Memory B cell (primary cell): ENCODE measurements around the gene KNCN.

Experiments
- ATAC-seq: fragments of 150-1000 bp; cut with Tn5 transposase; 2 replicates; pipeline ENCODE4 v1.10.0; 2021; ENCODE audit warnings: low read depth, mild to moderate bottlenecking, moderate library complexity
- DNase-seq, 2 donors: peaks; one replicate each; pipeline ENCODE4 v3.0.0; 2022; ENCODE audit warnings: low spot score in 2 of 2
- H3K27ac Mint-ChIP-seq: one replicate; pipeline ENCODE4 v1.8.0; 2022; ENCODE audit warnings: mild to moderate bottlenecking, moderate library complexity, mixed read lengths
- H3K27me3 Mint-ChIP-seq: one replicate; pipeline ENCODE4 v1.8.0; 2022; ENCODE audit warnings: mixed read lengths
- H3K36me3 Mint-ChIP-seq: one replicate; pipeline ENCODE4 v1.8.0; 2022; ENCODE audit warnings: mild to moderate bottlenecking, mixed read lengths
- H3K4me1 Mint-ChIP-seq: one replicate; pipeline ENCODE4 v1.8.0; 2022; ENCODE audit warnings: mixed read lengths
- H3K4me3 Mint-ChIP-seq: one replicate; pipeline ENCODE4 v1.8.0; 2022; ENCODE audit warnings: mild to moderate bottlenecking, moderate library complexity, mixed read lengths
- H3K9me3 Mint-ChIP-seq: one replicate; pipeline ENCODE4 v1.8.0; 2022; ENCODE audit warnings: mixed read lengths

Gene KNCN

DNA sequence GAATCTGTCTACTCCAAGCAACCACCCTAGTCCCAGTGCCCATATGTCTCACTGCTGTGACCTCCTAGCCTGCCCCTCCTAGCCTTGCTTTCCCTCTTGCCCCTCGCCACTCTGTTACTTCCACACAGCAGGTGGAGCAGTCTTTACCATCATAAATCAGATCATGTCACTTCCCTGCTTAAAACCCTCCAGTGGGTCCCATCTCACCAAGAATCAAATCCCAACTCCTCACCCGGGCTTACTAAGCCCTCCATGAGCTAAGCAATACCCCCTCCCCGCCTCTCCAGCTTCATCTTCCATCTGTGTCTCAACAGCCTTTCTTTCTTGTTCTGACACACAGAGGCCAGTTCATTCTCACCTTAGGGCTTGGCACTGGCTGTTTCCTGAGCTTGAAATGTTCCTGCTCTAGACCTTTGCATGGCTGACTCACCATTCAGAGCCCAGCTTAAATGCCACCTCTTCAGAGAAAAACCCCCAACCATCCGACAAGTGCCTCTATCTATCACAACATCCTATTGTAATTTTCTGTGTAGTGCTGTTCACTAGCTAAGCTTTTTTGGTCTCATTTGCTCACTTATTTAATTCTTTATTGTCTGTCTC, 22.3 kb downstream of the KNCN start:
- DNase-seq: no peak
- Mint-ChIP-seq H3K9me3 (no peaks in the 10 kb centered on the region), H3K36me3 (no peaks in the 10 kb centered on the region), H3K27ac (no peak overlapping the region), H3K27me3 (peaks cover 39% of the 10 kb centered on the region), H3K4me1 (peaks cover 3% of the 10 kb centered on the region), H3K4me3 (no peak overlapping the region)
- no peak for ATAC-seq

DNA sequence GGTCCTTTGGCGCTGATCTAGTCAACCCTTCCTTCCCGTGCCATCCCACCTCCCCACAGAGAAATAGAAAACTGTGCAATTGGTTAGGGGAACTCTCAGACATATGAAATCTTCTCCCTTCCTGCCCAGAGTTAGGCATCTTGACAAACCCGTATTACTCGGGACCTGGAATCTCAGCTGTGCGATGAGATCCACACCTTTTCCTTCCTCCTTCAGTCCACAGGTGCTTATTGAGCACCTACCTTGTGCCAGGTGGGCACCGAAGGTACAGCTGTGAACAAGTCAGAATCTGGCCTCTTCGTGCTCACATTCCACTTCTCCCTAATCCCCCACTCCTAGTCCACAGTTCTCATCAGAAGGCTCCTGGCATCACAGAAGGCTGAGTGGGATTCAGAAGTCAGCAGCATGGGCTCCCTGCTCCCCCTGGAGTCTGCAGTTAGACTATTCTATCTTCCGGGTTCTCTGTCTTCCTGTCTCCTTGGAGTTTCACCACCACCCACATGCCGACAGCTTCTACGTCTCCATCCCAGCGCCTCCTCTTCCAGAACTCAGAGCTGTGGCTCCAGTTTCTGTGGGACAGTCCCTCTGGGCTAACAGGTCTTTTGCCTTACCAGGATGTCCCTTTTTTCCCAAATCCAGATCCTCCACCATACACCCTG, 23.0 kb downstream of the KNCN start:
- Mint-ChIP-seq H3K4me1 (no peaks in the 10 kb centered on the region), H3K27ac (no peak overlapping the region), H3K27me3 (peaks cover 39% of the 10 kb centered on the region), H3K9me3 (no peaks in the 10 kb centered on the region), H3K4me3 (no peak overlapping the region), H3K36me3 (no peaks in the 10 kb centered on the region)
- DNase-seq: no peak
- no peak for ATAC-seq

DNA sequence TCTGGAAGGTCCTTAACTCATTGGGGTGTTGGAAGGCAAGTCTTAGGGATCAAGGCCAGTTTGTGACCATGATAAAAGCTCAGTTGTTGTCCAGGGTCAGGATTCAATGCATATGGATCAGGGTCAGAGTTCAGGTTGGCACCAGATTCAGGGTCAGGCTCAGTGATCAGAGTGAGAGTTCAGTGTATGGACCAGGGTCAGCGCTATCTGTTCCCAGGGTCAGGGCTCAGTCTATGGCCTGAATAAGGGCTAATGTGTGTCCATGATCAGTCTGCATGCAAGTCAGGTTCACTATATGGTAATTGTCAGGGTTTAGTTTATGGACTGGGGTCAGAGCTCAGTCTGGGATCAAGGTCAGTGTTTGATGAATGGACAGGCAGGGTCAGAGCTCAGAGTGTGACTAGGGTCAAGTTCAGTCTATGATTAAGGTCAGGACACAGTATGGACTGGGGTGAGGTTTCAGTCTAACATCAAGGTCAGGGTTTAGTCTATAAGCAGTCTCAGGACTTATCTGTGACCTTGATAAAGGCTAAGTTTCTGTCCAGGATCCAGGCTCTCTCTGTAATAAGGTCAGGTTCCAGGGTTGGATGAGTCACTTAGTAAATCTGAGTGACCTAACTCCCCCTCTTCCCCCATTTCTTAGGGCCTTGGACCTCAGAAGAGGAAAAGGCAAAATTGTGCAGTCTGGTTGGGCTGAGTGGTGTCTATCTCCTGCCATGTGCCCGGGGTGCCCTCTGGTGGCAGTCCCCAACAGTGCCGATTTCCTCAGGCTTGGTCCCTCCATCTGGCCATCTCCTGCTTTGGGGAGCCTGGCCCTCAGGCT, 23.8 kb downstream of the KNCN start:
- no peaks in the 10 kb centered on the region for H3K4me1 Mint-ChIP-seq
- peak; percentile 53 to 65 for DNase-seq
- peak; percentile 75 for ATAC-seq
- H3K4me3 Mint-ChIP-seq: no peak overlapping the region
- H3K9me3 Mint-ChIP-seq: no peaks in the 10 kb centered on the region
- H3K36me3 Mint-ChIP-seq: no peaks in the 10 kb centered on the region
- H3K27me3 Mint-ChIP-seq: peaks cover 39% of the 10 kb centered on the region
- H3K27ac Mint-ChIP-seq: no peak overlapping the region

DNA sequence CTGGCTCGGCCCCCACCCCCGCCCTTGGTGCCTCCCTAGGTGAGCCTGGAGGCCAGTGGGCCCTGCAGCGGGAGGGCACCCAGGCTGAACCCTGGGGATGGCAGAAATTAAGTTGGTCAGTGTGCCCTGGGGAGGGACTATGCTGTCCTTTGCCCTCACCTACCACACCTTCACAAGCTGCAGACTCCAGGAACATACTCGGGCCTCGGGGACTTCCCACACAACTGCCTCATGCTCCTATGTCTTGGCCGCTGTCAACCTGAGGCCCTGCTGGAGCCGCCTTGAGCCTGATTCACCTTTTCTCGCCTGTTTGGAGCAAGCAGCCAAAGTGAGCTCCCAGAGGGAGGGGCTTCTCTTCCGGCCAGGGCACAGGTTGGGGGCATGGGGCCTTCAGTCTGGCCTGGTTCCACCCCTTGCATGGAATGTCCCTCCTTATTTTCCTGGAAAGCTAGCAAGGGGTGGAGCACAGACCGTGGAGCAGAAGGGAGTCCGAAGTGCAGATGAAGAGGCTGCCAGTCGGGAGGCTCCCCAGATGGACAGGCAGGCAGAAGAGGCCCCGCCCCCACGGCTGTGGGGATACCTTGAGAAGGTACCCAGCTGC, 24.7 kb downstream of the KNCN start:
- Mint-ChIP-seq H3K27me3 (peaks cover 38% of the 10 kb centered on the region), H3K4me1 (no peaks in the 10 kb centered on the region), H3K27ac (no peak overlapping the region), H3K4me3 (no peak overlapping the region), H3K36me3 (no peaks in the 10 kb centered on the region), H3K9me3 (no peaks in the 10 kb centered on the region)
- DNase-seq (no peak), ATAC-seq (no peak)

DNA sequence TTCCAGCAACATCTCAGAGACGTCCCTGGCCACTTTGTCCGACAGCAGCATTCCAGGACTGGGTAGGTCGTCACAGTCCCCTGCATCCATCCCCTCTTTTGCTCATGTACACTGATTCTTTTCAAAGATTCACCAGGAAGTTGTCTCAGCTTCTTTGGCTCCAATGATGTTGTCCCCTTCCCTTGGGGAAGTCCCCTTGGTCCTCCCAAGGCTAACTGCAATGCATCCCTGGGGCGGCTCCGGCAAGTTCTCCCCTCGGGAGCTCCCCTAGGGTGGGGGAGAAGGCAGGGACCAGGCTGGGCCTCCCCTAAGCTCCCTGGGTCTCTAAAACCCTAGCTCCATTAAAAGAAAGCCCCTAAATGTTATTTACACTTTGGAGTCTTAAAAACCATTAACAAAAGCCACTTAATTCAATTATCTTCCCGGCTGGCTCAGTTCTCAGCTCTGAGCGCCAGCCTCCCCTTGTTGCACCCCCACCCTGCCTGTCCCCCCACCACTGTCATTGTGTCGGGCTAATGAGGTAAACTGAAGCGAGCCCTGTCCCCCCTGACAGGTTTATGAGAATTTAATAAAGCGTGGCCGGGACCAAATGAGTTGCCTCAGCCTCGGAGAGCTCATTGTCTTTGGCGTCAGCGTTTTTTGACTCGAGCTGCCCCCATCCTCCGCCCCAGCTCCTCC, 25.3 kb downstream of the KNCN start:
- no peak for DNase-seq
- H3K27ac Mint-ChIP-seq: no peak overlapping the region
- H3K36me3 Mint-ChIP-seq: no peaks in the 10 kb centered on the region
- peaks cover 36% of the 10 kb centered on the region for H3K27me3 Mint-ChIP-seq
- H3K4me1 Mint-ChIP-seq: no peaks in the 10 kb centered on the region
- ATAC-seq: no peak
- no peaks in the 10 kb centered on the region for H3K9me3 Mint-ChIP-seq
- H3K4me3 Mint-ChIP-seq: no peak overlapping the region

DNA sequence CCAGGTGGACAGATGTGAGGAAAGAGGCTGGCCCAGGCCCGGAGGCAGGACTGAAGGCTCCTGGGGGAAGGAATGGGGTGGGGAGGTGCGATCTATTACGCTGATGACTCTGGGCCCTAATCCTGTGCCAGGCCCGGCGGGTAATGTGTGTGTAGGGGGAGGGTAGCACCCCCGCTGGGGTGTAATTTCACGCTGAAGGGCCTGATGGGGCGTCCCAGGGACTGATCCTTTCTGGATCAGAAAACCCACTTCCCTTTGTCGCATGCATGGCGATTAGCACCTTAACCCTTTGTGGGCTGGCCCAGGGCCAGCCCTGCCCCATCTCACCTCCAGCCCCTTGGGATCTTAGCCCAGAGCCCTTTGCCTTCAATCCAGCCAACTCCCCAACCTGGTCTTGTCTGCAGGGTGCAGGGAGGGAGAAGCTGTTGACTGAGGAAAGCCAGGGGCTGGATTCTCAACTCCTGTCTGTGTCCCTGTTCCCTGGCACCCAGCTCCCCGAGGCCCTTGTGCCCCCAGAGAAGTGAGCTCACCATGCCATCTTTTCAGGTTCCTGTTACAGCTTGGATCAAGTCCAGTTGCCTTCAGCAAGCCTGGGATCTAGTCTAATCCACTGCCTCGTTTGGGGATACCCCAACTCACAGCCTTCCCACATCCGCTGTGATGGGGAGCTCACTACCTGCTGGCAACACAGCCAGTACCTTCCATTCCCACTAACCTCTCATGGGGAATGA, 26.0 kb downstream of the KNCN start:
- Mint-ChIP-seq H3K4me1 (no peaks in the 10 kb centered on the region), H3K9me3 (no peaks in the 10 kb centered on the region), H3K4me3 (no peak overlapping the region), H3K36me3 (no peaks in the 10 kb centered on the region), H3K27ac (no peak overlapping the region), H3K27me3 (peaks cover 31% of the 10 kb centered on the region)
- no peak for DNase-seq
- no peak for ATAC-seq

DNA sequence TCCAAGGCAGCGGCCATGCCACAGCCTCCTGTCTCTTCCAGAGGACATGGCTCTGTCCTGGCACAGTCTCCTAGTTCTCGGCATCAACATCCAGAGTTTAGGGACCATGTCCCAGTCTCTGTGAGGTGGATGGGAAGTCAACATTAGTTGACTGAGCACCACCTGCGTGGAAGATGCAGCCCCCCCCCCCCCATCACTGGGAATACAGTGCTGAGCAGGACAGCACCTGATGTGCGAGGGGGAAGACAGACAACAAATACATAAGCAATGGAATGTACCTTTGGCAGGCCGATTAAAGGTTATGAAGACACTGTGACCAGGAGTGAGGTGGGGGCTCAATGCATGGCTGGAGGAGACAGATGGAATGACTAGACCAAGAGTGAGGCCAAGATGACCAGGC, 26.6 kb downstream of the KNCN start:
- Mint-ChIP-seq H3K36me3 (no peaks in the 10 kb centered on the region), H3K27ac (no peak overlapping the region), H3K27me3 (peaks cover 31% of the 10 kb centered on the region), H3K4me1 (no peaks in the 10 kb centered on the region), H3K9me3 (no peaks in the 10 kb centered on the region), H3K4me3 (no peak overlapping the region)
- DNase-seq (no peak), ATAC-seq (no peak)

DNA sequence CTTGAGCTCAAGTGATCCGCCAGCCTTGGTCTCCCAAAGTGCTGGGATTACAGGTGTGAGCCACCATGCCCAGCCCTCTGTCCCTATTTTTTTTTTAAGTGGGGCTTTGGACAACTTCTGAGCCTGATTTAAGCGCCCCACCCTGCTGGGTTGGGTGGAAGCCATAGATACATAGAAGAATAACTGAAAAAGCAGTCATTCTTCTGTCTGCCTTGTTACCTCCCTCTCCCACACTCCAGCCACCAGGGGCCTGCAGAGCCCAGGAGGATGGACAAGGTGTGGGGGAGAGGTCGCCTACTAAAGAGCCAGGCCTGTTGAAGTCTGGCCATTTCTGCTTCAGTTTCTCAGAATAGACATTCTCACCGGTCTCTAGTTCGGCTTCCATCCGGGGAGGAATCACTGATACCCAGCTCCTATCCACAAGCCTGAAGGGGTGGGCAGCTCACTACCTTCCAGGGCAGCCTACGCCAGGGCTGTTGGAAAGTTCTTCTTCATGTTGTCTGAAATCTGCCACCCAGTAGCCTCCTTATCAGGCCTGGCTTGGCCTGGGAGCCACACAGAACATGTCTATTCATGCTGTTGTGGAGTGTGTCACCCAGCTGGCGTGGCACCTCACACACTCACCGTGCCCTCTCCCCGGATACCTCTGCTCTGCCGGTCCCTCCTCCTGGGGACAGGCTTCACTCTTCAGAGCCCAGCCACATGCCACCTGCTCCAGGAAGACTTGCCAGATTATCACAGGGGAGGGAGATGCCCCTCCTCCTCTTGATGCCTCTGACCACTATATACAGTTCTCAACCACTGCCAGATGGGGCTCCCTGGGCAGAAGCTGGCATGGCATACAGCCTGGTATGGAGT, 27.7 kb downstream of the KNCN start:
- DNase-seq (no peak), ATAC-seq (no peak)
- peaks cover 29% of the 10 kb centered on the region for H3K27me3 Mint-ChIP-seq
- no peaks in the 10 kb centered on the region for H3K36me3 Mint-ChIP-seq
- no peak overlapping the region for H3K27ac Mint-ChIP-seq
- no peaks in the 10 kb centered on the region for H3K4me1 Mint-ChIP-seq
- H3K4me3 Mint-ChIP-seq: no peak overlapping the region
- no peaks in the 10 kb centered on the region for H3K9me3 Mint-ChIP-seq

DNA sequence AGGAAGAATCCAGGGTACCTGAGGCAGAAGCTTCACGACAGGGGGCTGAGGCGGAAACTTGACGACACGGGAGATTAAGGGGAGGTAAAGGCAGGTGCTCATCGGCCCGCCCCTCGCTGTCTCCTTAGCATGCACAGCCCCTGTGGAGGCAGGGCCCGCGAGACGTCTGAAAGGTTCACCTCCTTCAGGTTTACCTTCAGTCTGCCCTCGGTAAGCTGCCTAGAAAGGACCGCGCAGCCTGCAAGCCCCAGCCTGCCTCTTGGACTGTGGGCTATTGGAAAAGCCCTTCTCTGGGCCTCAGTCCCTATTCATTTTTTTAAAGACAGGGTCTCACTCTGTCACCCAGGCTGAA, 28.5 kb downstream of the KNCN start:
- Mint-ChIP-seq H3K4me1 (no peaks in the 10 kb centered on the region), H3K27ac (no peak overlapping the region), H3K27me3 (peaks cover 32% of the 10 kb centered on the region), H3K4me3 (no peak overlapping the region), H3K36me3 (no peaks in the 10 kb centered on the region), H3K9me3 (no peaks in the 10 kb centered on the region)
- ATAC-seq (no peak), DNase-seq (no peak)

DNA sequence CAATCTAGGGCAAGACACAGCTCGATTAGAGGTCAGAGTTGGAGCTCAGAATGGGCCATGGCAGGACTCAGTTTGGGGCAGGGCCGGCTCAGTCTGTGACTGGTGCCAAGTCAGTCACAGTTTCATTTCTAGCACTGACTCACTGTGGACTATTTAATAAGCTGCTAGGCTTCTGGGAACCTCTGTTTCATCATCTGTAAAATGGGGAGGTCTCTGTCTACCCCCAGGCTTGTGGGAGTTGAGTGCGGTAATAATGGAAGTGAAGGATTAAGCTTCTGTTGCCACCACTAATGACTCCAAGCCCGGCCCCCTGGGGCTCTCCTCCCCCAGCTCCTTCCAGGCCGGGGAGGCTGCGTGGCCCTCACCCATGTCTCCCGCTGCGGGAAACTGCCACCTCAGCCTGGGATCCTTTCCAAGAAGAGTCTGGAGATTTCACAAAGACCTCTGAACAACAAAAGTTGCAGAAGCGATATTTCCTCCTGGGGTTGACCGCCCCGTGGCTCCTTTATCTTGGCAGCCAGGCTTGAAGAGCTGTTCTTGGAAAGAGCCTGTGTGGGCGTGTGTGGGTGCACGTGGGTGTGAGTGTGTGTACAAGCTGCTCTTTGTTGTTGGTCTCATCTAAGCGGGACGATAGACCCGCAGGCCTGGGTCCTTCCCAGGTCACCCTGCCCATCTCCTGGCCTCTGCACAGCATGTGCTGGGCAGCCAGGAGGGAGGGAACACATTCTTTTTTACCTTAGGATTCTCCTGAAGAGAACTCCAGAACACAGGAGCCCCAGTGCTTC, 29.1 kb downstream of the KNCN start:
- Mint-ChIP-seq H3K27ac (no peak overlapping the region), H3K4me3 (no peak overlapping the region), H3K9me3 (no peaks in the 10 kb centered on the region), H3K27me3 (peaks cover 29% of the 10 kb centered on the region), H3K4me1 (no peaks in the 10 kb centered on the region), H3K36me3 (no peaks in the 10 kb centered on the region)
- ATAC-seq (no peak), DNase-seq (no peak)

DNA sequence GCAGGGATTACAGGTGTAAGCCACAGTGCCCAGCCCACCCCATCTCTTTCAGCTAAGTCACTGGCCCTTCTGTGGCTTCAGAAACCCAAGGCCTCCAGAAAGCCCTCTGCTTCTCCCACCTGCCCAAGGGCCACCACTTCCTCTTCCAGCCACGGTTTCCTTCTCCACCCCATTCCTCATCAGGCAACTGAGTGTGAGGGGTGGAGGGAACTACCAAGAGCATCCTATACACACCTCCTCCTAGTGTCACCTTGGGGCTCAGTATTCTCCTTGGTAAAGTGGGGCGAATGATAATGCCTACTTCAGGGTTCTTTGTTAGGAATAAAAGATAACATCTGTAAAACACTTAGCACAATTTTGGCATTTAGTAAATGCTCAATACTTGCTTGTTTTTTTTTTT, 30.0 kb downstream of the KNCN start:
- no peak overlapping the region for H3K27ac Mint-ChIP-seq
- H3K4me1 Mint-ChIP-seq: peaks cover 2% of the 10 kb centered on the region
- H3K36me3 Mint-ChIP-seq: no peaks in the 10 kb centered on the region
- DNase-seq (no peak), ATAC-seq (no peak)
- no peaks in the 10 kb centered on the region for H3K9me3 Mint-ChIP-seq
- H3K27me3 Mint-ChIP-seq: peaks cover 30% of the 10 kb centered on the region
- H3K4me3 Mint-ChIP-seq: no peak overlapping the region
